Neural progenitor cell (in vitro differentiated cells): ENCODE data around the gene TCP11. TPM values are rescaled to one million over a fixed set of nuclear protein-coding genes. Genes with fewer than 3 reads are reported as not detected.

Experiments
- DNase-seq: peaks from one replicate; pipeline ENCODE4 v3.0.0-alpha.2; 2016; ENCODE audit warnings: low spot score
- H2AFZ ChIP-seq: fragments of 200-600 bp; sonication (generic); replicated peaks from 2 replicates; pipeline ENCODE4 v1.6.1; 2016; ENCODE audit warnings: antibody characterized with exemption
- H3F3A ChIP-seq: fragments of 200-600 bp; sonication (generic); 2 replicates; pipeline ENCODE4 v1.6.1; 2016; ENCODE audit warnings: antibody characterized with exemption, low read depth
- H3K27ac ChIP-seq: fragments of 200-600 bp; sonication (generic); 2 replicates; pipeline ENCODE4 v1.5.1; 2016; ENCODE audit warnings: mild to moderate bottlenecking
- H3K27me3 ChIP-seq: fragments of 200-600 bp; sonication (generic); 2 replicates; pipeline ENCODE4 v1.6.1; 2016; ENCODE audit warnings: mild to moderate bottlenecking, moderate library complexity
- H3K36me3 ChIP-seq: fragments of 200-600 bp; sonication (generic); 2 replicates; pipeline ENCODE4 v1.5.1; 2016
- H3K4me1 ChIP-seq: fragments of 200-600 bp; sonication (generic); 2 replicates; pipeline ENCODE4 v1.6.1; 2016; ENCODE audit warnings: mixed run types
- H3K4me2 ChIP-seq: fragments of 200-600 bp; sonication (generic); 2 replicates; pipeline ENCODE4 v1.6.1; 2016
- H3K4me3 ChIP-seq: fragments of 200-600 bp; sonication (generic); 2 replicates; pipeline ENCODE4 v1.5.1; 2016
- H3K79me2 ChIP-seq: fragments of 200-600 bp; sonication (generic); 2 replicates; pipeline ENCODE4 v1.6.1; 2016; ENCODE audit warnings: low read depth
- H3K9ac ChIP-seq: fragments of 200-600 bp; sonication (generic); 2 replicates; pipeline ENCODE4 v1.6.1; 2016
- H3K9me3 ChIP-seq: fragments of 200-600 bp; sonication (generic); 2 replicates; pipeline ENCODE4 v1.5.1; 2016; ENCODE audit warnings: low read depth
- H4K20me1 ChIP-seq: fragments of 200-600 bp; sonication (generic); 2 replicates; pipeline ENCODE4 v1.6.1; 2016; ENCODE audit warnings: low read depth
- H3K27ac Mint-ChIP-seq: 3 replicates; pipeline ENCODE4 v1.8.0; 2021; ENCODE audit warnings: mixed read lengths
- H3K27me3 Mint-ChIP-seq: 2 replicates; pipeline ENCODE4 v1.8.0; 2022; ENCODE audit warnings: low read depth, mild to moderate bottlenecking, inconsistent platforms, moderate library complexity, mixed read lengths; ENCODE audit not compliant: insufficient read depth
- H3K36me3 Mint-ChIP-seq: 3 replicates; pipeline ENCODE4 v1.8.0; 2021; ENCODE audit warnings: mixed read lengths
- H3K4me1 Mint-ChIP-seq: 3 replicates; pipeline ENCODE4 v1.8.0; 2021; ENCODE audit warnings: mixed read lengths
- H3K4me3 Mint-ChIP-seq: 3 replicates; pipeline ENCODE4 v1.8.0; 2021; ENCODE audit warnings: mild to moderate bottlenecking, moderate library complexity, mixed read lengths
- H3K9me3 Mint-ChIP-seq: 3 replicates; pipeline ENCODE4 v1.8.0; 2020; ENCODE audit warnings: mixed read lengths
- CTCF ChIP-seq: fragments of 200-600 bp; sonication (generic); IDR thresholded peaks from 2 replicates; pipeline ENCODE4 v1.5.1; 2017; ENCODE audit warnings: antibody characterized with exemption, mild to moderate bottlenecking
- EZH2 ChIP-seq: fragments of 200-600 bp; sonication (generic); IDR thresholded peaks from 2 replicates; pipeline ENCODE4 v1.6.1; 2017; ENCODE audit warnings: antibody characterized with exemption, mild to moderate bottlenecking, moderate library complexity
- EZH2phosphoT487 ChIP-seq: fragments of 200-600 bp; sonication (generic); IDR thresholded peaks from 2 replicates; pipeline ENCODE4 v1.6.1; 2017; ENCODE audit warnings: antibody characterized with exemption
- total RNA-seq: library from RNA; depleted of rRNA; stranded (reverse); fragments of >200 nt; gene quantifications from 2 replicates; pipeline ENCODE4 v1.2.3, GENCODE V29; 2015; ENCODE audit warnings: low replicate concordance

TCP11 gene
- total RNA-seq, 1 donor from 2014 or later: not detected

GRCh38 chr6:35177157-35177556 is 36.0 kb upstream of the TCP11 start:
- no peak overlapping the region for H3K4me2 ChIP-seq
- no peaks in the 10 kb centered on the region for H3F3A ChIP-seq
- H3K79me2 ChIP-seq: no peaks in the 10 kb centered on the region
- no peak for TF ChIP-seq EZH2phosphoT487
- no peak for TF ChIP-seq EZH2
- TF ChIP-seq CTCF: no peak
- no peak overlapping the region for H2AFZ ChIP-seq
- H3K9ac ChIP-seq: no peak overlapping the region
- H3K9me3 Mint-ChIP-seq: no peaks in the 10 kb centered on the region
- no peak overlapping the region for H3K27ac ChIP-seq
- H3K27ac Mint-ChIP-seq: no peak overlapping the region
- H3K36me3 Mint-ChIP-seq: no peaks in the 10 kb centered on the region
- H3K4me3 ChIP-seq: no peak overlapping the region
- no peaks in the 10 kb centered on the region for H4K20me1 ChIP-seq
- H3K9me3 ChIP-seq: no peaks in the 10 kb centered on the region
- no peaks in the 10 kb centered on the region for H3K36me3 ChIP-seq
- no peaks in the 10 kb centered on the region for H3K4me1 ChIP-seq
- DNase-seq: no peak
- H3K27me3 ChIP-seq: peaks cover 11% of the 10 kb centered on the region
- peaks cover 29% of the 10 kb centered on the region for H3K4me1 Mint-ChIP-seq
- H3K4me3 Mint-ChIP-seq: no peak overlapping the region
- H3K27me3 Mint-ChIP-seq: peaks cover 3% of the 10 kb centered on the region

- Histone ChIP-seq H3F3A (no peaks in the 10 kb centered on the region), H3K27me3 (peaks cover 4% of the 10 kb centered on the region), H3K4me1 (no peaks in the 10 kb centered on the region), H3K79me2 (no peaks in the 10 kb centered on the region), H2AFZ (no peak overlapping the region), H3K4me2 (no peak overlapping the region), H3K4me3 (no peak overlapping the region), H3K9me3 (no peaks in the 10 kb centered on the region), H4K20me1 (no peaks in the 10 kb centered on the region), H3K9ac (no peak overlapping the region), H3K36me3 (no peaks in the 10 kb centered on the region), H3K27ac (no peak overlapping the region)
- no peaks in the 10 kb centered on the region for H3K36me3 Mint-ChIP-seq
- peaks cover 30% of the 10 kb centered on the region for H3K4me1 Mint-ChIP-seq
- no peak for TF ChIP-seq CTCF
- no peak for TF ChIP-seq EZH2phosphoT487
- no peak for TF ChIP-seq EZH2
- H3K4me3 Mint-ChIP-seq: no peak overlapping the region
- no peak for DNase-seq
- no peaks in the 10 kb centered on the region for H3K9me3 Mint-ChIP-seq
- H3K27me3 Mint-ChIP-seq: peaks cover 5% of the 10 kb centered on the region
- H3K27ac Mint-ChIP-seq: no peak overlapping the region
Measured at GRCh38 chr6:35176301-35177024, 35.3 kb upstream of the TCP11 start.

- Mint-ChIP-seq H3K9me3 (peaks cover 3% of the 10 kb centered on the region), H3K4me3 (no peak overlapping the region), H3K27ac (no peak overlapping the region), H3K4me1 (peaks cover 26% of the 10 kb centered on the region), H3K36me3 (no peaks in the 10 kb centered on the region), H3K27me3 (peaks cover 12% of the 10 kb centered on the region)
- Histone ChIP-seq H3K27ac (no peak overlapping the region), H3K79me2 (no peaks in the 10 kb centered on the region), H3K36me3 (no peaks in the 10 kb centered on the region), H2AFZ (no peak overlapping the region), H3K9ac (no peak overlapping the region), H3K27me3 (no peaks in the 10 kb centered on the region), H4K20me1 (no peaks in the 10 kb centered on the region), H3K4me3 (no peak overlapping the region), H3K9me3 (no peaks in the 10 kb centered on the region), H3K4me2 (no peak overlapping the region), H3F3A (no peaks in the 10 kb centered on the region), H3K4me1 (no peaks in the 10 kb centered on the region)
- DNase-seq: no peak
- TF ChIP-seq EZH2 (no peak), EZH2phosphoT487 (no peak), CTCF (no peak)
Measured at GRCh38 chr6:35174501-35174900, 33.4 kb upstream of the TCP11 start.
